Liver (tissue), 9 donors: ENCODE data around the gene ZMAT5. TPM values are rescaled to one million over a fixed set of nuclear protein-coding genes. Genes with fewer than 3 reads are reported as not detected.

ENCODE experiments used
- DNase-seq: peaks from one replicate; pipeline ENCODE4 v3.0.0-alpha.2; 2017; ENCODE audit warnings: low spot score
- H3K27ac ChIP-seq, 2 donors: one replicate each; pipeline ENCODE4 v1.7.0; 2013; ENCODE audit warnings: inconsistent platforms in 2 of 2, low read length in 2 of 2, control low read depth in 1 of 2, low read depth in 1 of 2, mild to moderate bottlenecking in 1 of 2
- H3K27me3 ChIP-seq, 4 donors: one replicate each; pipeline versions ENCODE4 v1.6.1 to v1.7.0; 2013; ENCODE audit warnings: low read length in 3 of 4, inconsistent platforms in 1 of 4, mild to moderate bottlenecking in 1 of 4, moderate library complexity in 1 of 4; ENCODE audit not compliant: control insufficient read depth in 4 of 4, insufficient read depth in 4 of 4
- H3K36me3 ChIP-seq, 4 donors: one replicate each; pipeline versions ENCODE4 v1.6.1 to v1.7.0; 2013; ENCODE audit warnings: low read length in 3 of 4, mild to moderate bottlenecking in 3 of 4, low read depth in 1 of 4, moderate library complexity in 1 of 4; ENCODE audit not compliant: control insufficient read depth in 4 of 4, insufficient read depth in 3 of 4
- H3K4me1 ChIP-seq, 4 donors: one replicate each; pipeline versions ENCODE4 v1.6.1 to v1.7.0; 2013; ENCODE audit warnings: low read length in 3 of 4, mild to moderate bottlenecking in 3 of 4, moderate library complexity in 1 of 4; ENCODE audit not compliant: control insufficient read depth in 4 of 4, insufficient read depth in 4 of 4
- H3K4me3 ChIP-seq, 3 donors: one replicate each; pipeline versions ENCODE4 v1.6.1 to v1.7.0; 2013; ENCODE audit warnings: low read length in 3 of 3, control low read depth in 1 of 3, low read depth in 1 of 3, mild to moderate bottlenecking in 1 of 3
- H3K9ac ChIP-seq, 2 donors: one replicate each; pipeline ENCODE4 v1.7.0; 2013; ENCODE audit warnings: low read length in 2 of 2, mild to moderate bottlenecking in 2 of 2, moderate library complexity in 2 of 2, control low read depth in 1 of 2, low read depth in 1 of 2
- H3K9me3 ChIP-seq, 4 donors: one replicate each; pipeline versions ENCODE4 v1.6.1 to v1.7.0; 2013; ENCODE audit warnings: low read length in 3 of 4; ENCODE audit not compliant: control insufficient read depth in 4 of 4
- EGR1 ChIP-seq, 2 donors: IDR thresholded peaks; 2 replicates each; pipeline ENCODE4 v1.6.1; 2016 to 2018; ENCODE audit warnings: antibody characterized with exemption in 2 of 2, low read depth in 2 of 2
- FOXA1 ChIP-seq: IDR thresholded peaks from 2 replicates; pipeline ENCODE4 v1.6.1; 2016; ENCODE audit warnings: antibody characterized with exemption
- FOXA2 ChIP-seq: IDR thresholded peaks from 2 replicates; pipeline ENCODE4 v1.6.1; 2016; ENCODE audit warnings: antibody characterized with exemption
- GABPA ChIP-seq, 2 donors: IDR thresholded peaks in 1 of 2; conservative IDR thresholded peaks in 1 of 2; 2 replicates each; pipeline ENCODE4 v1.6.1; 2016; ENCODE audit warnings: antibody characterized with exemption in 2 of 2, mild to moderate bottlenecking in 1 of 2, moderate library complexity in 1 of 2
- HNF4A ChIP-seq, 2 donors: conservative IDR thresholded peaks; 2 replicates each; pipeline ENCODE4 v1.6.1; 2016; ENCODE audit warnings: antibody characterized with exemption in 2 of 2, mild to moderate bottlenecking in 2 of 2
- HNF4G ChIP-seq: IDR thresholded peaks from 2 replicates; pipeline ENCODE4 v1.6.1; 2016; ENCODE audit warnings: antibody characterized with exemption
- NR2F2 ChIP-seq: IDR thresholded peaks from 2 replicates; pipeline ENCODE4 v1.6.1; 2016; ENCODE audit warnings: antibody characterized with exemption
- RAD21 ChIP-seq, 2 donors: IDR thresholded peaks; 2 replicates each; pipeline ENCODE4 v1.6.1; 2016; ENCODE audit warnings: antibody characterized with exemption in 2 of 2, mild to moderate bottlenecking in 2 of 2
- REST ChIP-seq: IDR thresholded peaks from 2 replicates; pipeline ENCODE4 v1.6.1; 2016; ENCODE audit warnings: antibody characterized with exemption, mild to moderate bottlenecking
- RXRA ChIP-seq, 2 donors: IDR thresholded peaks; 2 replicates each; pipeline ENCODE4 v1.6.1; 2017 to 2018; ENCODE audit warnings: antibody characterized with exemption in 2 of 2, mild to moderate bottlenecking in 1 of 2
- SP1 ChIP-seq: IDR thresholded peaks from 2 replicates; pipeline ENCODE4 v1.6.1; 2018; ENCODE audit warnings: antibody characterized with exemption, mild to moderate bottlenecking
- YY1 ChIP-seq: IDR thresholded peaks from 2 replicates; pipeline ENCODE4 v1.6.1; 2016; ENCODE audit warnings: antibody characterized with exemption, mild to moderate bottlenecking
- ZBTB33 ChIP-seq: IDR thresholded peaks from 2 replicates; pipeline ENCODE4 v1.6.1; 2016; ENCODE audit warnings: antibody characterized with exemption
- WGBS: extraction: QIAGEN DNeasy Blood & Tissue Kit; methylation state at CpG from one replicate; pipeline ENCODE4 v1.1.7; 2013; 5-methylcytosine and 5-hydroxymethylcytosine counted together
- polyA plus RNA-seq, 2 donors: library from polyadenylated mRNA; stranded (reverse) in 1 of 2; unstranded in 1 of 2; fragments of 200-250 nt in 1 of 2; fragments of >200 nt in 1 of 2; fragmentation: Nextera tagmentation in 1 of 2; extraction: Ambion mirVana in 1 of 2; gene quantifications; one replicate each; pipeline versions ENCODE4 v1.2.1 to v1.2.3, GENCODE V29; 2013 to 2015
- total RNA-seq, 2 donors: library from RNA; depleted of rRNA; stranded (reverse); fragments of >200 nt; gene quantifications; one replicate each; pipeline ENCODE4 v1.2.3, GENCODE V29; 2014
- TF ChIP-seq, protein P1 (sequence below): IDR thresholded peaks from 2 replicates; pipeline ENCODE4 v1.6.1; 2016; ENCODE audit warnings: antibody characterized with exemption
- TF ChIP-seq, protein P2 (sequence below): IDR thresholded peaks from 2 replicates; pipeline ENCODE4 v1.6.1; 2016; ENCODE audit warnings: antibody characterized with exemption
- donor health status: healthy.
- donor health status: healthy.
- donor health status: healthy.
- donor health status: healthy.
- donor health status: healthy.

Gene ZMAT5
- total and polyA plus RNA-seq, 4 donors: 9.2 to 18.8 (median 13.5) TPM

DNA sequence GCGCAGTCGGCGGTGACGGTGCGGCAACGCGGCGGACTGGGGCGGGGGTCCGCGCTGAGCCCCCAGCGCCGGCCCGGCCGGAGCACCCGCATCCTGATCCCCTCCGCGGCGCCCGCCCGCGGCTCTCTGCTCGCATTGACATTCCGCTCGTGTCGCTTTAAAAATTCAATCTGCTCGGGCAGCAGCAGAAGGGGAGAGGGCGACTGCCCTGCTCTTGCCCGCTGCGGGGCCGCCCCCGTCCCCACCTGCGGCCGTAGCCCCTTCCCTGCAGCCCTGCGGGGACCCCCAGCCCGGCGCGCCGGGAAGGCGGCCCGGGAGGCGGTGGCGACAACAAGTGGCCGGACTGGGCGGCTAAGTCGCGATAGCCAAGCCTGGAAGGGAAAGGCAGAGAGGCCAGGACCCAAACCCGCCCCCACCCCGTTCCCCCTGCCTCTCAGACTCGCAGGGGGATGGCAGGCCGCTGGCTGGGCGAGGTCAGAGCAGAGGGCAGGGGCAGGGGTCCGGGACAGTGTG, 45.9 kb downstream of the ZMAT5 start:
- WGBS: 8% methylated on average over 53 of the region's 53 CpGs
- Histone ChIP-seq H3K27ac (no peak overlapping the region), H3K9me3 (no peaks in the 10 kb centered on the region), H3K9ac (no peak overlapping the region), H3K36me3 (no peaks in the 10 kb centered on the region), H3K4me1 (peaks cover 0 to 8% (median 2%) of the 10 kb centered on the region in 4 donors), H3K27me3 (peaks cover 0 to 4% (median 2%) of the 10 kb centered on the region in 4 donors), H3K4me3 (peak overlapping the region in 1 of 3 donors; percentile 38)
- no peak for DNase-seq
- TF ChIP-seq, protein P1, sequence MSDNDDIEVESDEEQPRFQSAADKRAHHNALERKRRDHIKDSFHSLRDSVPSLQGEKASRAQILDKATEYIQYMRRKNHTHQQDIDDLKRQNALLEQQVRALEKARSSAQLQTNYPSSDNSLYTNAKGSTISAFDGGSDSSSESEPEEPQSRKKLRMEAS: no peak
- TF ChIP-seq RXRA (IDR thresholded peaks at IDR 0.05) (no peak), RAD21 (IDR thresholded peaks at IDR 0.05) (no peak), NR2F2 (no peak), YY1 (no peak), FOXA2 (no peak), GABPA (IDR thresholded peaks at IDR 0.05 in 1 of 2, conservative IDR thresholded peaks at IDR 0.05 in 1 of 2) (no peak), HNF4G (no peak), SP1 (no peak), HNF4A (conservative IDR thresholded peaks at IDR 0.05) (no peak), FOXA1 (no peak)

GRCh38 chr22:29719899-29720645, 46.7 kb downstream of the ZMAT5 start, which contains the start of gene CABP7:
CABP7 (plus strand) TSS chr22:29720003; CDS start chr22:29720425, 422 bp downstream.
- Histone ChIP-seq H3K27me3 (peaks cover 0 to 4% (median 2%) of the 10 kb centered on the region in 4 donors), H3K9ac (no peak within 1 kb of the TSS), H3K9me3 (no peaks in the 10 kb centered on the region), H3K27ac (no peak within 1 kb of the TSS), H3K4me1 (peaks cover 0 to 8% (median 2%) of the 10 kb centered on the region in 4 donors), H3K36me3 (no peaks in the 10 kb centered on the region), H3K4me3 (peak within 1 kb of the TSS in 1 of 3 donors; percentile 38)
- no peak for TF ChIP-seq REST
- TF ChIP-seq HNF4A (conservative IDR thresholded peaks at IDR 0.05): no peak
- no peak for TF ChIP-seq RAD21 (IDR thresholded peaks at IDR 0.05)
- no peak for TF ChIP-seq SP1
- no peak for TF ChIP-seq HNF4G
- TF ChIP-seq ZBTB33: no peak
- no peak for TF ChIP-seq YY1
- no peak for TF ChIP-seq NR2F2
- TF ChIP-seq FOXA1: no peak
- TF ChIP-seq EGR1 (IDR thresholded peaks at IDR 0.05; ENCODE audit: low read depth in 2 of 2): no peak
- TF ChIP-seq, protein P2, sequence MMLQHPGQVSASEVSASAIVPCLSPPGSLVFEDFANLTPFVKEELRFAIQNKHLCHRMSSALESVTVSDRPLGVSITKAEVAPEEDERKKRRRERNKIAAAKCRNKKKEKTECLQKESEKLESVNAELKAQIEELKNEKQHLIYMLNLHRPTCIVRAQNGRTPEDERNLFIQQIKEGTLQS: no peak
- DNase-seq: no peak
- WGBS: 2% methylated on average over 115 of the region's 115 CpGs
